ENCODE data around the gene TSC2.

Gene TSC2

GRCh38 chr16:2038382-2039231, 9.2 kb upstream of the TSC2 start:
- no peak overlapping the region for H3K27ac ChIP-seq (ENCODE audit: low read depth, low read length)
- H3K79me2 ChIP-seq (ENCODE audit: control insufficient read depth, insufficient read depth, low read length, unreplicated experiment) = no peaks in the 10 kb centered on the region
- no peaks in the 10 kb centered on the region for H3K36me3 ChIP-seq (ENCODE audit: insufficient read depth, low read length)
- peaks cover 30% of the 10 kb centered on the region for H3K4me1 ChIP-seq (ENCODE audit: control insufficient read depth, insufficient read depth, low read length, unreplicated experiment)
- H2AFZ ChIP-seq (ENCODE audit: low read length, unreplicated experiment) = no peak overlapping the region
- no peak overlapping the region for H3K4me3 ChIP-seq (ENCODE audit: low read depth, low read length)
- H3K27me3 ChIP-seq (ENCODE audit: insufficient read depth, low read length) = no peaks in the 10 kb centered on the region

GRCh38 chr16:2039274-2040031, 8.3 kb upstream of the TSC2 start:
- H3K27ac ChIP-seq (ENCODE audit: low read depth, low read length) = no peak overlapping the region

GRCh38 chr16:2040041-2040786, 7.6 kb upstream of the TSC2 start:
- H3K27ac ChIP-seq (ENCODE audit: low read depth, low read length) = no peak overlapping the region

More at GRCh38 chr16:2039274-2040031, 8.3 kb upstream of the TSC2 start:
- no peaks in the 10 kb centered on the region for H3K27me3 ChIP-seq (ENCODE audit: insufficient read depth, low read length)
- no peaks in the 10 kb centered on the region for H3K36me3 ChIP-seq (ENCODE audit: insufficient read depth, low read length)
- no peaks in the 10 kb centered on the region for H3K79me2 ChIP-seq (ENCODE audit: control insufficient read depth, insufficient read depth, low read length, unreplicated experiment)
- H3K4me3 ChIP-seq (ENCODE audit: low read depth, low read length) = no peak overlapping the region
- no peak overlapping the region for H2AFZ ChIP-seq (ENCODE audit: low read length, unreplicated experiment)
- peaks cover 24% of the 10 kb centered on the region for H3K4me1 ChIP-seq (ENCODE audit: control insufficient read depth, insufficient read depth, low read length, unreplicated experiment)

GRCh38 chr16:2040787-2041522, 6.8 kb upstream of the TSC2 start:
- no peaks in the 10 kb centered on the region for H3K79me2 ChIP-seq (ENCODE audit: control insufficient read depth, insufficient read depth, low read length, unreplicated experiment)
- no peaks in the 10 kb centered on the region for H3K36me3 ChIP-seq (ENCODE audit: insufficient read depth, low read length)
- no peak overlapping the region for H3K27ac ChIP-seq (ENCODE audit: low read depth, low read length)
- H2AFZ ChIP-seq (ENCODE audit: low read length, unreplicated experiment) = no peak overlapping the region
- no peaks in the 10 kb centered on the region for H3K27me3 ChIP-seq (ENCODE audit: insufficient read depth, low read length)
- H3K4me3 ChIP-seq (ENCODE audit: low read depth, low read length) = no peak overlapping the region
- H3K4me1 ChIP-seq (ENCODE audit: control insufficient read depth, insufficient read depth, low read length, unreplicated experiment) = peaks cover 11% of the 10 kb centered on the region

More at GRCh38 chr16:2040041-2040786, 7.6 kb upstream of the TSC2 start:
- Histone ChIP-seq H3K27me3 (ENCODE audit: insufficient read depth, low read length) (no peaks in the 10 kb centered on the region), H2AFZ (ENCODE audit: low read length, unreplicated experiment) (no peak overlapping the region), H3K4me3 (ENCODE audit: low read depth, low read length) (no peak overlapping the region), H3K4me1 (ENCODE audit: control insufficient read depth, insufficient read depth, low read length, unreplicated experiment) (peaks cover 17% of the 10 kb centered on the region), H3K79me2 (ENCODE audit: control insufficient read depth, insufficient read depth, low read length, unreplicated experiment) (no peaks in the 10 kb centered on the region), H3K36me3 (ENCODE audit: insufficient read depth, low read length) (no peaks in the 10 kb centered on the region)

GRCh38 chr16:2042171-2042985, 5.4 kb upstream of the TSC2 start:
- Histone ChIP-seq H3K79me2 (ENCODE audit: control insufficient read depth, insufficient read depth, low read length, unreplicated experiment) (no peaks in the 10 kb centered on the region), H3K27me3 (ENCODE audit: insufficient read depth, low read length) (no peaks in the 10 kb centered on the region), H3K4me1 (ENCODE audit: control insufficient read depth, insufficient read depth, low read length, unreplicated experiment) (peaks cover 13% of the 10 kb centered on the region), H2AFZ (ENCODE audit: low read length, unreplicated experiment) (no peak overlapping the region), H3K27ac (ENCODE audit: low read depth, low read length) (no peak overlapping the region), H3K36me3 (ENCODE audit: insufficient read depth, low read length) (no peaks in the 10 kb centered on the region), H3K4me3 (ENCODE audit: low read depth, low read length) (no peak overlapping the region)

GRCh38 chr16:2042986-2043666, 4.7 kb upstream of the TSC2 start:
- peaks cover 2% of the 10 kb centered on the region for H3K79me2 ChIP-seq (ENCODE audit: control insufficient read depth, insufficient read depth, low read length, unreplicated experiment)
- no peak overlapping the region for H3K27ac ChIP-seq (ENCODE audit: low read depth, low read length)
- H3K4me3 ChIP-seq (ENCODE audit: low read depth, low read length) = no peak overlapping the region
- peaks cover 13% of the 10 kb centered on the region for H3K4me1 ChIP-seq (ENCODE audit: control insufficient read depth, insufficient read depth, low read length, unreplicated experiment)
- no peak overlapping the region for H2AFZ ChIP-seq (ENCODE audit: low read length, unreplicated experiment)
- H3K36me3 ChIP-seq (ENCODE audit: insufficient read depth, low read length) = no peaks in the 10 kb centered on the region
- H3K27me3 ChIP-seq (ENCODE audit: insufficient read depth, low read length) = no peaks in the 10 kb centered on the region

- peaks cover 16% of the 10 kb centered on the region for H3K4me1 ChIP-seq (ENCODE audit: control insufficient read depth, insufficient read depth, low read length, unreplicated experiment)
- no peak overlapping the region for H3K27ac ChIP-seq (ENCODE audit: low read depth, low read length)
- H2AFZ ChIP-seq (ENCODE audit: low read length, unreplicated experiment) = no peak overlapping the region
- no peaks in the 10 kb centered on the region for H3K36me3 ChIP-seq (ENCODE audit: insufficient read depth, low read length)
- peaks cover 9% of the 10 kb centered on the region for H3K79me2 ChIP-seq (ENCODE audit: control insufficient read depth, insufficient read depth, low read length, unreplicated experiment)
- no peak overlapping the region for H3K4me3 ChIP-seq (ENCODE audit: low read depth, low read length)
- no peaks in the 10 kb centered on the region for H3K27me3 ChIP-seq (ENCODE audit: insufficient read depth, low read length)
Measured at GRCh38 chr16:2043667-2044451, 3.9 kb upstream of the TSC2 start.

- Histone ChIP-seq H3K36me3 (ENCODE audit: insufficient read depth, low read length) (no peaks in the 10 kb centered on the region), H3K4me1 (ENCODE audit: control insufficient read depth, insufficient read depth, low read length, unreplicated experiment) (peaks cover 13% of the 10 kb centered on the region), H3K27ac (ENCODE audit: low read depth, low read length) (no peak overlapping the region), H3K79me2 (ENCODE audit: control insufficient read depth, insufficient read depth, low read length, unreplicated experiment) (peaks cover 13% of the 10 kb centered on the region), H3K27me3 (ENCODE audit: insufficient read depth, low read length) (no peaks in the 10 kb centered on the region), H3K4me3 (ENCODE audit: low read depth, low read length) (no peak overlapping the region), H2AFZ (ENCODE audit: low read length, unreplicated experiment) (no peak overlapping the region)
Measured at GRCh38 chr16:2044541-2044940, 3.2 kb upstream of the TSC2 start.
